HCT116 (cell line): ENCODE measurements around the gene CLASP1. TPM values are rescaled to one million over a fixed set of nuclear protein-coding genes. Genes with fewer than 3 reads are reported as not detected.
"Not testable (repeated sequence)": the region's sequence is repeated elsewhere in the genome, so short reads cannot be mapped to it uniquely, and the experiment has no call there.

ENCODE experiments used
- ATAC-seq: fragments of 200-7000 bp; cut with Tn5 transposase; 2 replicates; pipeline ENCODE4 v1.9.1; 2020; ENCODE audit warnings: mild to moderate bottlenecking, moderate library complexity
- BruUV-seq: library from RNA; stranded (reverse); fragments of 400-500 nt; replicated peaks from 2 replicates; lab custom pipeline; 2021; lab: Mats Ljungman, UMichigan
- CTCF ChIA-PET: fragments of 300-600 bp; sonication (Branson Sonifier 250); formaldehyde crosslinking; loops from one replicate; lab custom pipeline; 2021; ENCODE audit warnings: antibody characterized with exemption; lab: Charles Lee
- POLR2A ChIA-PET: fragments of 300-600, 350-600 bp; sonication (Branson Sonifier 250); formaldehyde crosslinking; loops from one replicate; lab custom pipeline; 2021; ENCODE audit warnings: antibody characterized with exemption; lab: Charles Lee
- RAD21 ChIA-PET, 2 experiments: fragments of 300-600 bp; sonication (Branson Sonifier 250); formaldehyde crosslinking; loops; one replicate each; lab custom pipeline; 2023; ENCODE audit warnings: low total read pairs in 2 of 2; ENCODE audit not compliant: uncharacterized antibody in 2 of 2, unreplicated experiment in 2 of 2, low non-redundant PET in 1 of 2; lab: Charles Lee
- DNase-seq: peaks from one replicate; pipeline ENCODE4 v3.0.0-alpha.2; 2010; ENCODE audit warnings: low read depth, low spot score
- H2AFZ ChIP-seq: fragments of 200-600 bp; shearing (Covaris generic), sonication (generic); 2 replicates; pipeline ENCODE4 v1.6.1; 2017; ENCODE audit warnings: low read depth, mixed run types, mixed read lengths, antibody characterized with exemption, low read length; ENCODE audit not compliant: poor library complexity, severe bottlenecking
- H3K27ac ChIP-seq: 2 replicates; pipeline ENCODE4 v1.5.1; 2012; ENCODE audit warnings: low read depth, low read length
- H3K27me3 ChIP-seq: fragments of 200-600 bp; sonication (generic); 2 replicates; pipeline ENCODE4 v1.6.1; 2016; ENCODE audit warnings: mixed run types, low read length, mixed read lengths; ENCODE audit not compliant: insufficient read depth
- H3K36me3 ChIP-seq, 2 experiments: fragments of 200-500 bp in 1 of 2; fragments of 200-600 bp in 1 of 2; sonication (Bioruptor generic) in 1 of 2; sonication (generic) in 1 of 2; 2 replicates each; pipeline versions ENCODE4 v1.5.1 to v1.6.1; 2014 to 2016; ENCODE audit warnings: low read length in 2 of 2, inconsistent platforms in 1 of 2, mixed read lengths in 1 of 2, mixed run types in 1 of 2; ENCODE audit not compliant: insufficient read depth in 2 of 2, control insufficient read depth in 1 of 2
- H3K4me1 ChIP-seq, 2 experiments: fragments of 200-600 bp in 1 of 2; sonication (generic) in 1 of 2; 2 replicates each; pipeline versions ENCODE4 v1.5.1 to v1.6.1; 2012 to 2017; ENCODE audit warnings: low read length in 2 of 2, inconsistent platforms in 1 of 2, mild to moderate bottlenecking in 1 of 2, mixed read lengths in 1 of 2, mixed run types in 1 of 2, moderate library complexity in 1 of 2; ENCODE audit not compliant: insufficient read depth in 2 of 2, control insufficient read depth in 1 of 2
- H3K4me2 ChIP-seq: fragments of 200-600 bp; sonication (generic); 2 replicates; pipeline ENCODE4 v1.6.1; 2017; ENCODE audit warnings: mixed run types, low read length, mixed read lengths
- H3K4me3 ChIP-seq, 2 experiments: fragments of 200-600 bp in 1 of 2; sonication (generic) in 1 of 2; replicated peaks in 1 of 2; 2 replicates each; pipeline ENCODE4 v1.5.1; 2011 to 2016; ENCODE audit warnings: low read length in 2 of 2, control low read depth in 1 of 2, low read depth in 1 of 2, mild to moderate bottlenecking in 1 of 2, mixed read lengths in 1 of 2, mixed run types in 1 of 2
- H3K79me2 ChIP-seq: fragments of 200-600 bp; sonication (generic); 2 replicates; pipeline ENCODE4 v1.6.1; 2017; ENCODE audit warnings: mild to moderate bottlenecking, mixed run types, low read length, moderate library complexity, mixed read lengths; ENCODE audit not compliant: insufficient read depth
- H3K9ac ChIP-seq: fragments of 200-600 bp; sonication (generic); 2 replicates; pipeline ENCODE4 v1.6.1; 2016; ENCODE audit warnings: low read length, mixed read lengths
- H3K9me2 ChIP-seq: fragments of 200-600 bp; sonication (generic), shearing (Covaris generic); 2 replicates; pipeline ENCODE4 v1.6.1; 2017; ENCODE audit warnings: mixed run types, mild to moderate bottlenecking, moderate library complexity; ENCODE audit not compliant: insufficient read depth
- H3K9me3 ChIP-seq, 2 experiments: fragments of 200-500 bp in 1 of 2; fragments of 200-600 bp in 1 of 2; sonication (Bioruptor generic) in 1 of 2; sonication (generic) in 1 of 2; 2 replicates each; pipeline ENCODE4 v1.6.1; 2014 to 2017; ENCODE audit warnings: low read length in 2 of 2, mixed read lengths in 2 of 2, inconsistent platforms in 1 of 2, low read depth in 1 of 2, mild to moderate bottlenecking in 1 of 2, mixed run types in 1 of 2, moderate library complexity in 1 of 2; ENCODE audit not compliant: control insufficient read depth in 1 of 2, insufficient read depth in 1 of 2
- H4K20me1 ChIP-seq: fragments of 200-600 bp; sonication (generic), shearing (Covaris generic); 2 replicates; pipeline ENCODE4 v1.6.1; 2017; ENCODE audit warnings: mixed run types, mild to moderate bottlenecking, moderate library complexity; ENCODE audit not compliant: insufficient read depth
- CEBPB ChIP-seq: IDR thresholded peaks from 2 replicates; pipeline ENCODE4 v1.6.1; 2012; ENCODE audit warnings: low read depth
- CTCF ChIP-seq, 3 experiments: fragments of 200-600 bp in 1 of 3; sonication (generic) in 1 of 3; IDR thresholded peaks in 2 of 3; conservative IDR thresholded peaks in 1 of 3; 2 replicates each; pipeline ENCODE4 v1.5.1; 2012 to 2017; ENCODE audit warnings: low read depth in 2 of 3, low read length in 2 of 3, antibody characterized with exemption in 1 of 3, borderline replicate concordance in 1 of 3, control low read depth in 1 of 3, mild to moderate bottlenecking in 1 of 3, mixed read lengths in 1 of 3, mixed run types in 1 of 3, moderate library complexity in 1 of 3; ENCODE audit not compliant: insufficient read depth in 1 of 3
- EZH2phosphoT487 ChIP-seq: fragments of 200-600 bp; IDR thresholded peaks from 2 replicates; pipeline ENCODE4 v1.6.1; 2018; ENCODE audit warnings: antibody characterized with exemption, borderline replicate concordance
- FOSL1 ChIP-seq: IDR thresholded peaks from 2 replicates; pipeline ENCODE4 v1.6.1; 2012; ENCODE audit warnings: low read depth
- JUND ChIP-seq: IDR thresholded peaks from 2 replicates; pipeline ENCODE4 v1.6.1; 2012
- POLR2A ChIP-seq: IDR thresholded peaks from 2 replicates; pipeline ENCODE4 v1.7.0; 2011; ENCODE audit warnings: borderline replicate concordance; ENCODE audit not compliant: insufficient read depth, insufficient read length; ENCODE audit errors: extremely low read depth
- RAD21 ChIP-seq: IDR thresholded peaks from 2 replicates; pipeline ENCODE4 v1.6.1; 2012; ENCODE audit warnings: low read depth, mild to moderate bottlenecking
- SRF ChIP-seq: IDR thresholded peaks from 2 replicates; pipeline ENCODE4 v1.6.1; 2012; ENCODE audit warnings: low read depth
- TCF7L2 ChIP-seq: IDR thresholded peaks from 2 replicates; pipeline ENCODE4 v1.7.0; 2011; ENCODE audit warnings: borderline replicate concordance, inconsistent platforms; ENCODE audit not compliant: insufficient read depth, insufficient read length; ENCODE audit errors: extremely low read depth
- ZFX ChIP-seq: fragments of 450-650 bp; IDR thresholded peaks from 2 replicates; pipeline ENCODE4 v1.6.1; 2017
- intact Hi-C: fragments of 100-400 bp; cut with micrococcal nuclease; formaldehyde crosslinking; loops from 2 replicates; pipeline ENCODE4 v1.10.0; 2022
- total RNA-seq: library from RNA; stranded (reverse); gene quantifications from one replicate; pipeline ENCODE4 v1.2.1, GENCODE V29; 2021; ENCODE audit not compliant: unreplicated experiment

The CLASP1 gene
- total RNA-seq, 1 experiment from 2014 or later: 41.9 TPM

DNA sequence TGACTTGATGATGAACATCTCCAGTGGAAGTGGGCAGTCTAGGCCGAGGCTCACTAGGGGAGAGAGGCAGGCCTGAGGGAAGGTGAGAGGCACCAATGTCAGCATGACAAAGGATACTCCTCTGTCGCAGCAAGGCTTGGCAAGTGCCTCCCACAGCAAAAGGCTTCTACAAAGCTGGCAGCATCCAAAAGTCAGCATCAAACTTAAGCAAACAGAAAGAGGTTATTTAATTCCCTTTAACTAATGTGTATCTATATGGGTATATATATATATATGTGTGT, 45.8 kb upstream of the CLASP1 start:
- RAD21 ChIA-PET: no interaction called here
- no peaks in the 10 kb centered on the region for H3K9me2 ChIP-seq
- no peak overlapping the region for H3K9ac ChIP-seq
- no peaks in the 10 kb centered on the region for H3K9me3 ChIP-seq
- H3K27me3 ChIP-seq: no peaks in the 10 kb centered on the region
- no peaks in the 10 kb centered on the region for H4K20me1 ChIP-seq
- H3K4me1 ChIP-seq: peaks cover 27 to 36% of the 10 kb centered on the region in 2 experiments
- H3K4me2 ChIP-seq: no peak overlapping the region
- no peaks in the 10 kb centered on the region for H3K36me3 ChIP-seq
- no peak for ATAC-seq
- H3K79me2 ChIP-seq: no peaks in the 10 kb centered on the region
- POLR2A ChIA-PET: interaction anchor here (0.6 kb wide), 1 partner anchor 65 kb away, joined by 3 read pairs; no protein-coding TSS in a partner anchor
- no peak overlapping the region for H3K27ac ChIP-seq
- no peak overlapping the region for H3K4me3 ChIP-seq
- no TSS peak for BruUV-seq
- intact Hi-C loops: no loop called here
- no peak for DNase-seq
- TF ChIP-seq ZFX (no peak), SRF (no peak), CEBPB (no peak), FOSL1 (no peak), POLR2A (no peak), JUND (no peak), CTCF (IDR thresholded peaks at IDR 0.05 in 2 of 3, conservative IDR thresholded peaks at IDR 0.05 in 1 of 3; ENCODE audit: borderline replicate concordance in 1 of 3, insufficient read depth in 1 of 3, low read depth in 2 of 3, low read length in 2 of 3) (no peak)
- H2AFZ ChIP-seq: no peak overlapping the region
- CTCF ChIA-PET: interaction anchor here (0.9 kb wide), 1 partner anchor 134 kb away, joined by 3 read pairs; no protein-coding TSS in a partner anchor

- BruUV-seq: no TSS peak
- Histone ChIP-seq H3K9me3 (no peaks in the 10 kb centered on the region), H3K27me3 (no peaks in the 10 kb centered on the region), H3K79me2 (no peaks in the 10 kb centered on the region), H3K9me2 (no peaks in the 10 kb centered on the region), H3K9ac (no peak overlapping the region), H3K4me1 (peaks cover 22 to 30% of the 10 kb centered on the region in 2 experiments), H3K4me3 (no peak overlapping the region), H4K20me1 (no peaks in the 10 kb centered on the region), H2AFZ (no peak overlapping the region), H3K27ac (no peak overlapping the region), H3K4me2 (no peak overlapping the region), H3K36me3 (no peaks in the 10 kb centered on the region)
- CTCF ChIA-PET: interaction anchor here (0.9 kb wide), 1 partner anchor 133 kb away, joined by 3 read pairs; no protein-coding TSS in a partner anchor
- POLR2A ChIA-PET: interaction anchor here (0.6 kb wide), 1 partner anchor 66 kb away, joined by 3 read pairs; no protein-coding TSS in a partner anchor
- intact Hi-C loops: no loop called here
- no peak for TF ChIP-seq ZFX
- TF ChIP-seq TCF7L2: no peak
- no peak for TF ChIP-seq RAD21
- no peak for TF ChIP-seq EZH2phosphoT487
- DNase-seq: no peak
- no peak for ATAC-seq
- RAD21 ChIA-PET: no interaction called here
Observed at GRCh38 chr2:121694398-121695170, 45.3 kb upstream of the CLASP1 start.

GRCh38 chr2:121690572-121690971, 41.3 kb upstream of the CLASP1 start:
- H3K9me3 ChIP-seq, BruUV-seq, CTCF ChIA-PET, DNase-seq, H3K9ac ChIP-seq, H3K4me1 ChIP-seq, H3K36me3 ChIP-seq, H2AFZ ChIP-seq, H3K9me2 ChIP-seq, H3K27ac ChIP-seq, H3K4me2 ChIP-seq, RAD21 ChIA-PET, H3K27me3 ChIP-seq, intact Hi-C loops, H3K4me3 ChIP-seq, H3K79me2 ChIP-seq, ATAC-seq, H4K20me1 ChIP-seq: not testable (repeated sequence)
- POLR2A ChIA-PET: interaction anchor here (2.7 kb wide), 1 partner anchor 9 kb away, joined by 6 read pairs; no protein-coding TSS in a partner anchor
